LNCAP (cell line): ENCODE data around the gene SLC22A2.

Experiments used
- CTCF ChIP-seq: fragments of 450-650 bp; IDR thresholded peaks from 2 replicates; pipeline ENCODE4 v1.5.1; 2017; ENCODE audit warnings: mild to moderate bottlenecking

Gene SLC22A2

GRCh38 chr6:160222491-160222890 is 36.1 kb downstream of the SLC22A2 start:
- TF ChIP-seq CTCF = no peak

- no peak for TF ChIP-seq CTCF
Observed at GRCh38 chr6:160221918-160222317, 36.7 kb downstream of the SLC22A2 start.

GRCh38 chr6:160221423-160221822 is 37.2 kb downstream of the SLC22A2 start:
- TF ChIP-seq CTCF = peak; percentile 48; the same call in 1 of the 2 replicates

GRCh38 chr6:160218810-160219209 is 39.8 kb downstream of the SLC22A2 start:
- no peak for TF ChIP-seq CTCF

- no peak for TF ChIP-seq CTCF
Observed at GRCh38 chr6:160217863-160218262, 40.8 kb downstream of the SLC22A2 start.

GRCh38 chr6:160217073-160217472 is 41.5 kb downstream of the SLC22A2 start:
- TF ChIP-seq CTCF = no peak

- no peak for TF ChIP-seq CTCF
Observed at GRCh38 chr6:160215232-160215631, 43.4 kb downstream of the SLC22A2 start.

- TF ChIP-seq CTCF = no peak
Observed at GRCh38 chr6:160207618-160208017, 51.0 kb downstream of the SLC22A2 start.
